Measurements from ENCODE around the gene PTPRN. TPM values are rescaled to one million over a fixed set of nuclear protein-coding genes. Genes with fewer than 3 reads are reported as not detected.

Gene PTPRN
- polyA plus RNA-seq, 1 donor (not counting 4 experiments of a cell fraction or from before 2014, with no cell fraction given), result not detected

- Histone ChIP-seq H3K4me1 (ENCODE audit: control insufficient read depth, extremely low read depth, insufficient read depth, low read length) (no peaks in the 10 kb centered on the region), H3K9ac (ENCODE audit: control insufficient read depth, extremely low read depth, insufficient read depth, low read length) (no peak overlapping the region), H3K4me3 (ENCODE audit: control insufficient read depth in 2 of 3, extremely low read depth in 1 of 3, insufficient read depth in 2 of 3, low read depth in 1 of 3, low read length in 3 of 3) (no peak overlapping the region), H2AFZ (ENCODE audit: control insufficient read depth, low read length) (no peak overlapping the region), H3K79me2 (ENCODE audit: control insufficient read depth, insufficient read depth, low read length) (no peaks in the 10 kb centered on the region), H4K20me1 (ENCODE audit: control insufficient read depth, extremely low read depth, insufficient read depth, low read length) (no peaks in the 10 kb centered on the region), H3K4me2 (ENCODE audit: control insufficient read depth, extremely low read depth, insufficient read depth, low read depth, low read length) (no peak overlapping the region), H3K36me3 (ENCODE audit: control insufficient read depth in 2 of 2, extremely low read depth in 1 of 2, insufficient read depth in 2 of 2, low read length in 2 of 2) (no peaks in the 10 kb centered on the region), H3K9me3 (ENCODE audit: control insufficient read depth, low read depth, low read length) (no peaks in the 10 kb centered on the region), H3K27me3 (ENCODE audit: control insufficient read depth, extremely low read depth, insufficient read depth, low read length) (peaks cover 34% of the 10 kb centered on the region), H3K9me1 (ENCODE audit: control insufficient read depth, extremely low read depth, insufficient read depth, low read length) (no peaks in the 10 kb centered on the region), H3K27ac (ENCODE audit: control insufficient read depth, insufficient read depth, low read length) (no peak overlapping the region)
- FAIRE-seq, result no peak
- dilution Hi-C loops (cut with MboI; ENCODE audit: extremely low pct_ligation_motif_present, low sequenced_read_pairs), result no loop called here
- no peak for TF ChIP-seq EZH2 (IDR thresholded peaks at IDR 0.05; ENCODE audit: low read length)
- TF ChIP-seq CTCF (optimal IDR thresholded peaks at IDR 0.05 in 1 of 3, IDR thresholded peaks at IDR 0.05 in 1 of 3, conservative IDR thresholded peaks at IDR 0.05 in 1 of 3; ENCODE audit: extremely low read depth in 1 of 3, insufficient read depth in 2 of 3, low read length in 3 of 3), result no peak
- no peak for DNase-seq (ENCODE audit: low read depth, low spot score)
Measured at GRCh38 chr2:219353129-219353528, 43.9 kb upstream of the PTPRN start.

- Histone ChIP-seq H3K27ac (ENCODE audit: control insufficient read depth, insufficient read depth, low read length) (no peak overlapping the region), H3K4me2 (ENCODE audit: control insufficient read depth, extremely low read depth, insufficient read depth, low read depth, low read length) (no peak overlapping the region), H3K4me3 (ENCODE audit: control insufficient read depth in 2 of 3, extremely low read depth in 1 of 3, insufficient read depth in 2 of 3, low read depth in 1 of 3, low read length in 3 of 3) (no peak overlapping the region), H3K9me1 (ENCODE audit: control insufficient read depth, extremely low read depth, insufficient read depth, low read length) (no peaks in the 10 kb centered on the region), H3K36me3 (ENCODE audit: control insufficient read depth in 2 of 2, extremely low read depth in 1 of 2, insufficient read depth in 2 of 2, low read length in 2 of 2) (no peaks in the 10 kb centered on the region), H3K4me1 (ENCODE audit: control insufficient read depth, extremely low read depth, insufficient read depth, low read length) (no peaks in the 10 kb centered on the region), H3K79me2 (ENCODE audit: control insufficient read depth, insufficient read depth, low read length) (no peaks in the 10 kb centered on the region), H3K9me3 (ENCODE audit: control insufficient read depth, low read depth, low read length) (no peaks in the 10 kb centered on the region), H4K20me1 (ENCODE audit: control insufficient read depth, extremely low read depth, insufficient read depth, low read length) (no peaks in the 10 kb centered on the region), H3K9ac (ENCODE audit: control insufficient read depth, extremely low read depth, insufficient read depth, low read length) (no peak overlapping the region), H3K27me3 (ENCODE audit: control insufficient read depth, extremely low read depth, insufficient read depth, low read length) (peaks cover 28% of the 10 kb centered on the region), H2AFZ (ENCODE audit: control insufficient read depth, low read length) (no peak overlapping the region)
- DNase-seq (ENCODE audit: low read depth, low spot score) (no peak), FAIRE-seq (peak; percentile 75)
- peak; percentile 77 to 78 (median 77) for TF ChIP-seq CTCF (optimal IDR thresholded peaks at IDR 0.05 in 1 of 3, IDR thresholded peaks at IDR 0.05 in 1 of 3, conservative IDR thresholded peaks at IDR 0.05 in 1 of 3; ENCODE audit: extremely low read depth in 1 of 3, insufficient read depth in 2 of 3, low read length in 3 of 3)
- TF ChIP-seq EZH2 (IDR thresholded peaks at IDR 0.05; ENCODE audit: low read length), result no peak
- dilution Hi-C loops (cut with MboI; ENCODE audit: extremely low pct_ligation_motif_present, low sequenced_read_pairs), result no loop called here
Measured at GRCh38 chr2:219352448-219353023, 43.3 kb upstream of the PTPRN start.

Measured in keratinocyte (primary cell).